HEK293T (cell line): ENCODE measurements around the gene C10orf71.

Experiments
- CTCF ChIA-PET: fragments of 350-600 bp; formaldehyde crosslinking; extraction: SDS; loops from one replicate; lab custom pipeline; 2021; ENCODE audit warnings: antibody characterized with exemption, inconsistent platforms; lab: Yijun Ruan, JAX
- POLR2A ChIA-PET: fragments of 350-600 bp; formaldehyde crosslinking; extraction: SDS; loops from one replicate; lab custom pipeline; 2020; ENCODE audit warnings: antibody characterized with exemption, inconsistent platforms; lab: Yijun Ruan, JAX
- DNase-seq: peaks from one replicate; pipeline ENCODE4 v3.0.0; 2012; ENCODE audit warnings: mixed read lengths; ENCODE audit errors: extremely low spot score
- ARNT ChIP-seq: fragments of 450-650 bp; IDR thresholded peaks from 2 replicates; pipeline ENCODE4 v1.6.1; 2017; ENCODE audit warnings: mild to moderate bottlenecking
- BHLHE40 ChIP-seq: fragments of 450-650 bp; IDR thresholded peaks from 2 replicates; pipeline ENCODE4 v1.6.1; 2016; ENCODE audit warnings: mild to moderate bottlenecking, moderate library complexity, borderline replicate concordance
- CTBP1 ChIP-seq: fragments of 450-650 bp; IDR thresholded peaks from 2 replicates; pipeline ENCODE4 v1.6.1; 2016; ENCODE audit warnings: borderline replicate concordance
- ELF4 ChIP-seq: fragments of 450-650 bp; IDR thresholded peaks from 2 replicates; pipeline ENCODE4 v1.6.1; 2017; ENCODE audit warnings: antibody characterized with exemption
- FOXM1 ChIP-seq: fragments of 450-650 bp; IDR thresholded peaks from 2 replicates; pipeline ENCODE4 v1.6.1; 2017; ENCODE audit warnings: mild to moderate bottlenecking, borderline replicate concordance
- HDGF ChIP-seq: fragments of 450-650 bp; IDR thresholded peaks from 2 replicates; pipeline ENCODE4 v1.6.1; 2017; ENCODE audit warnings: antibody characterized with exemption, borderline replicate concordance
- L3MBTL2 ChIP-seq: fragments of 450-650 bp; conservative IDR thresholded peaks from 2 replicates; pipeline ENCODE4 v1.6.1; 2016; ENCODE audit warnings: mild to moderate bottlenecking
- PKNOX1 ChIP-seq: fragments of 450-650 bp; IDR thresholded peaks from 2 replicates; pipeline ENCODE4 v1.6.1; 2016
- SP1 ChIP-seq: fragments of 450-650 bp; IDR thresholded peaks from 2 replicates; pipeline ENCODE4 v1.6.1; 2017
- SUZ12 ChIP-seq: fragments of 450-650 bp; IDR thresholded peaks from 2 replicates; pipeline ENCODE4 v1.6.1; 2016; ENCODE audit warnings: mild to moderate bottlenecking
- ZNF384 ChIP-seq: fragments of 450-650 bp; IDR thresholded peaks from 2 replicates; pipeline ENCODE4 v1.6.1; 2016

C10orf71 gene

GRCh38 chr10:49373361-49373760, 74.4 kb downstream of the C10orf71 start:
- ChIA-PET POLR2A (no interaction called here), CTCF (no interaction called here)
- no peak for DNase-seq
- TF ChIP-seq SUZ12 (no peak), SP1 (no peak), L3MBTL2 (no peak), FOXM1 (no peak), PKNOX1 (no peak), CTBP1 (no peak), BHLHE40 (no peak), HDGF (no peak), ELF4 (no peak), ARNT (no peak)

- ChIA-PET CTCF (no interaction called here), POLR2A (no interaction called here)
- TF ChIP-seq ZNF384 = no peak
- no peak for DNase-seq
Observed at GRCh38 chr10:49374740-49375139, 75.8 kb downstream of the C10orf71 start.

- ChIA-PET POLR2A (no interaction called here), CTCF (no interaction called here)
- TF ChIP-seq SUZ12 (no peak), PKNOX1 (no peak)
- DNase-seq = no peak
Observed at GRCh38 chr10:49375611-49376010, 76.6 kb downstream of the C10orf71 start.
